Germinal center (tissue), 1 donor: ENCODE data around the gene KRT71.
"Not testable (repeated sequence)": the region's sequence is repeated elsewhere in the genome, so short reads cannot be mapped to it uniquely, and the experiment has no call there.

ENCODE experiments used
- DNase-seq: peaks from one replicate; pipeline ENCODE4 v3.0.0; 2012; ENCODE audit warnings: mixed read lengths, low spot score

The KRT71 gene

DNA sequence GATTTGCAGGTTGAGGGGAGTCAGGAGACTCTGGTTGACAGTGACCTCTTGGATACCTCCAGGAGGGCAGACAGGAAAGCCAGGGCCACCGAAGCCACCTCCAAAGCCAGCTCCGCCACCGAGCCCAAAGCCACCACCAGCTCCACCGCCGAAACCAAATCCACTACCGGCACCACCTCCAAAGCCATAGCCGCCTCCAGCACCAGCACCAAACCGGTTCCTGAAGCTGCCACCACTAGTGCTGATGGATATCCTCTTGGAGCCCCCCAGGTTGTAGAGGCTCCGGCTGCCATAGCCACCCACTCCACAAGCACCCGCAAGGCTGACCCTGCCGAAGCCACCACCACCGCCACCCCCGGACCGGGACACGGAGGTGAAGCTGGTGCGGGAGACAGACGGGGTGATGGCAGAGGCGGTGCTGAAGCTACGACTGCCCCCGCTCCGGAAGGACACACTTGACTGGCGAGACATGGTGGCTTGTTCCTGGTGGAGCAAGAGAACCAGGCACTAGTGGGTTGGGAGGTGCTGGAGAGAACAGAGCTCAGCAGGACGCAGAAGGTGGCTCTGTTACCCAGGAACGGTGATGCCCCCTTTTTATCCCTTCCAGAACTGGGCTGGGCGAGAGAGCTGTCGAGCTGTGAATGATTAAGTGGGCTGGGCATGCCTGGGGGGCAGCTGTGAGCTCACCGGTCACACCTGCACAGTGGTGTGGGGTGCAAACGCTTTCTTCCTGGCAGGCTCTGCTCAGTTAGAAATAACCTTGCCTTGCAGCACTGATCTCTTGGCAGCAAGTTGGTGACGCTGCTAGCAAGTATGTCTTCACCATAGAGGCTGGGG, 32.9 kb downstream of the KRT71 start, which contains the start of gene KRT5:
TSS of gene KRT5 (minus strand) at position 569 of the 837 bp plus-strand sequence. CDS start at position 471, 98 bp downstream.
- no peak for DNase-seq

DNA sequence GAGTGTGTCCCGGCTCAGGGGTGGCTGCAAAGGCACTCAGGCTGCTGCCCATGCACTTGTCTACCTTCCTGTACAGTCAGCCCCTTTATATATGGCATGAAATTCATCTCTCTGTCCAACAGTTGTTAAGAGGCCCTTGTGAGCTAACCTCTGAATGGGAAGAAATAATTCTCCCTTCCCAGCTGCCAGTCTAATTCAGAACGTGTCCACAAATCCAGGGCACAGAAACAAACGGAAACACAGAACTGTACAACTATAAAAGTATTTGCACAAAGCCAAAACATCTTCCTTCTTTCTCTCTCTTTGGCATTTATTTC, 33.6 kb downstream of the KRT71 start:
- no peak for DNase-seq

DNA sequence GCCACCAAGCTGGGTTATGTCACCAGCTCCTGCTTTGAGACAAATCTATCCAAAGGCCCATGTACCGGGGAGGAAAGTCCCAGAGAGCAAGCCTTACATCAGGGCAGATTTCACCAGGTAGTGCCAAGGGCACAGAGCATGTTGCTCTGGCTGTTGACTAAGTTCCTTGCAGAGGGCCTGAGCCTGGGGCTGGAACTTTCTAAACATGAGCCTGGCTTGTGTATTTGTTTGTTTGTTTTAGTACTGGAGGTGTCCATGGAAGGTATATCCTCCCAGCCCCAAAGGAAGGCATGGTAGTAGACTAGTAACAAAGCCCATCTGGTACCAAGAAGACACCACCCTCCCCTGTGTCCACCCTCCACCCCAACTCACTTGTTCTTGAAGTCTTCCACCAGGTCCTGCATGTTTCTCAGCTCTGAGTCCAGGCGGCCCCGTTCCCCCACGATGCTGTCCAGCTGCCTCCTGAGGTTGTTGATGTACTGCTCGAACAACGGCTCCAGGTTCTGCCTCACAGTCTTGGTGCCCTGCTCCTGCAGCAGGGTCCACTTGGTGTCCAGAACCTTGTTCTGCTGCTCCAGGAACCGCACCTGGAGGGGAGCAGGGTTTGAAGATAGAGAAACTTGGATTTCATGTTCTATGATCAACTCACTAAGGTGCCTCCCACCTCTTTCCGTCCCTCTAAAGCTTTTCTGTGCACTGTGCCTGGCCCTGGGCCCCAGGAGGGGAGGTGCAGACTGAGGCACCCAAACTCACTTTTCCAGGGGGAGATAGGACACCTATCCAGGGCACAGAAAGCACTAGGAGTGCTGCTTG, 34.2 kb downstream of the KRT71 start:
- DNase-seq = no peak

DNA sequence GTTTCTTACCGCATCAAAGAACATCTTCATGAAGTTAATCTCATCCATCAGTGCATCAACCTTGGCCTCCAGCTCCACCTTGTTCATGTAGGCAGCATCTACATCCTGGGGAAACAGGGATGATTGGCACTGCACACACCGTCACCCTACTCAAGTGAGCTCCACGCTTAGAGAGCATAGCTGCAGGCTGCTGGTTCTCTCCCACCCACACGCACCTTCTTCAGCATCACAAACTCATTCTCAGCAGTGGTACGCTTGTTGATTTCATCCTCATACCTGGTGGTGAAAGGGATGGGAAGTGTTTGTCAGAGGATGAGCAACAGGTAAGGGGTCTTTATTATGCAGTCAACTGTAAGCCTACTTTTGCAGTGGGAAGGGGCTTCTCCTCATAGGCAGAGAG, 35.1 kb downstream of the KRT71 start:
- DNase-seq = no peak

DNA sequence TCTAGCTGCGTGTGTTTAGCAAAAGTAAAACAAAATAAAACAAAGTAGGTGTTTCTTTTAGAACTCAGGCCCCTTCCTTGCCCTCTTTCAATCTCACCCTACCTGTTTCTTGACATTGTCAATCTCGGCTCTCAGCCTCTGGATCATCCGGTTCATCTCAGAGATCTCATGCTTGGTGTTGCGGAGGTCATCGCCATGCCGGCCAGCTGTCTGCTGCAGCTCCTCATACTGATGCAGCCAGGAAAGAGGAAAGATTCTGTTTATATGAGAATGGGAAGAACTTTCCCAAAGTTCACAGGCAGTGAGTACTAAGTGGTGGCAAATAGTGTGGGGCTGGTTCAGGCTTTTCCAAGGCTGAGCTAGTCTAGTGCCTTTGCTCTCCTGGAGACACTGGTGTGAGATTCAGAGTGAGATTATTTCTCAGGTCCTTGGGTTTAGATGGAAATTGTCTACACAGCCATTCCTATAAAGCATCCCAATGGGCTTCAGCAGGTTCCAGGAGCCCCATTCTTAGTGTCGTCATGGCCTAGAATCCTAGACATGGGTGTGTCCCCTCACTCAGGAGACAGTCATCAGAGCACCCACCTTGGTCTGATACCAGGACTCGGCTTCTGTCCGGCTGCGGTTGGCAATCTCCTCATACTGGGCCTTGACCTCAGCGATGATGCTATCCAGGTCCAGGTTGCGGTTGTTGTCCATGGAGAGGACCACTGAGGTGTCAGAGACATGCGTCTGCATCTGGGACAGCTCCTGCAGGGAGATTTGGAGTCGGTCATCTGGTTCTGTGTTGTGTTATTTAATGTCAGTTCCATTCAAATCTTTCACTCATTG, 35.7 kb downstream of the KRT71 start:
- no peak for DNase-seq

DNA sequence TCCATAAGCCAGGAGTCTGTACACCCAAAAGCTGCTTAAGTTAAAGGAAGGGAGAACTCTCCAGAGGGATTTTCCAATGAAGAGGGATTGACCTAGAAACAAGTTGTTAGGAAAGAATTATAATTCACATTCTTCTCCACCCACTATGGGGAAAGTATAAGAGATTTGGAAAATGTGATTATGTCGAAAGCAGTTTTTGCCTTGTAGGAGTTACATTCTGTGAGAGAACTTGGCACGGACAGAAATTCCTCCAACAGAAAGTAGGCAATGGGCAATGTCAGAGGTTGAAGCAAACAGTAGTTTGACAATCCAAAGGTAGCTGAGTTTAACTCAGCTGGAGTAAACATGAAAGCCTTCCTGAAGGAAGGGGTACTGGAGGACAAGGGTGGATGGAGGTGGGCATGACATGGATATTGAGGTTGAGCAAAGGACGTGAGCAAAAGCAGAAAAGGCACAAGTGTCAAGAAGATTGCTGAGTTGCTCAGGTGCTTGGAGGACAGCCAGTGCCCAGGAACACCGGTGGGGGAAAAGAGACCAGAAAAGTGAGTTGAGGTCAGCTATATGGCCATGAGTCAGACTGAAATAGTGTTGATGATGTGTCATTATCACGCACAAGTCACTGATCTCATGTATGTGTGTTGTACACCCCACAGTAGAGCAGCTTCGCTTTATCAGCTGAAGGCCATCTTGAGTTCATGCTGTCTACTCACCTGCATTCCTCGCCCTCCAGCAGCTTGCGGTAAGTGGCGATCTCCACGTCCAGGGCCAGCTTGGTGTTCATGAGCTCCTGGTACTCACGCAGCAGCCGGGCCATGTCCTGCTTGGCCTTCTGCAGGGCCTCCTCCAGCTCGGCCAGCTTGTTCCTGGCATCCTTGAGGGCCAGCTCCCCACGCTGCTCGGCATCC, 36.8 kb downstream of the KRT71 start:
- DNase-seq = no peak

DNA sequence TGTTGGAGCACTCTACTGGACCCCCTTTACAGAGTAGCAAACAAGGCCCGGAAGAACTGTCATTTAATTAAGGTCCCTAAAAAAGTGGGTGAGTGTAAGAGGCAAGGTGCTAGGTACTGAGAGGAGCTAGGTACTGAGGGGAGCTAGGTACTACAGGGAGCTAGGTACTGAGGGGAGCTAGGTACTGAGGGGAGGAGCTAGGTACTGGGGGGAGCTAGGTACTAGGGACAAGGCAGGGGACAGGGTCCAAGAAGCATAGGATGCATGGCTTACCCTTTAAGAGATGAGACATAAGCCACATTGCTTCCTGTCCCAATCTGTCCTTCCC, 37.7 kb downstream of the KRT71 start:
- DNase-seq = no peak

DNA sequence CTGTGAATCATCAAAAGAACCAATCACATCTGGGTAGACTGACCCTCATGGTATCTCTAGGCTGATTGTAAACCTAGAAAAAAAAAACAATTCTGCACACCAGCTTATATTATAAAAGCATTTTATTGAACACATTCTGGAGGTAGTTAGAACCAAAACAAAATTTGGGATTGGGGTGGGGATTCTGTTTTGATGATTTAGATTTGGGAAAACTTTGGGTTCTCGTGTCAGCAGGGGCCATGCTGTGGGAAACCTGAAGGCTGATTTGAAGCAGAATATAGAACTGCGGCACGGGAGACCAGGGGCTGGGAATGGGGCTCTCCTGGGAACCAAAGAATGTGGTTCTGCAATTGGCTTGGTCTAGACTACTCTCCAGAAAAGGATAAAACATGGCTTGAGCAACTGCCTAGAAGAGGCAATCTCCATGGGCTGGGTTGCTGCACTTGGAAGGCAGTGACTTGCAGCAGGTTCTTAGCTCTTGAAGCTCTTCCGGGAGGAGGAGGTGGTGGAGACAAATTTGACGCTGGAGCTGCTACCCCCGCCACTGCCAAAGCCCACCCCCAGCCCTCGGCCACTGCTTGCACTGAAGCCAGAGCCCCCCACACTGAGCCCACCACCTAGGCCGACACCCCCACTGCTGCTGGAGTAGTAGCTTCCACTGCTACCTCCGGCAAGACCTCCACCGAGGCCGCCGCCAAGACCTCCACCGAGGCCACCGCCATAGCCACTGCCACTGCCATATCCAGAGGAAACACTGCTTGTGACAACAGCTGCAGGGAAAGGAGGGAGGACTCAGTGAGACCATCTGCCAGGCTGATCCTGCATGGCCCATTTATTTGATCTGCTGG, 38.2 kb downstream of the KRT71 start:
- DNase-seq = no peak

DNA sequence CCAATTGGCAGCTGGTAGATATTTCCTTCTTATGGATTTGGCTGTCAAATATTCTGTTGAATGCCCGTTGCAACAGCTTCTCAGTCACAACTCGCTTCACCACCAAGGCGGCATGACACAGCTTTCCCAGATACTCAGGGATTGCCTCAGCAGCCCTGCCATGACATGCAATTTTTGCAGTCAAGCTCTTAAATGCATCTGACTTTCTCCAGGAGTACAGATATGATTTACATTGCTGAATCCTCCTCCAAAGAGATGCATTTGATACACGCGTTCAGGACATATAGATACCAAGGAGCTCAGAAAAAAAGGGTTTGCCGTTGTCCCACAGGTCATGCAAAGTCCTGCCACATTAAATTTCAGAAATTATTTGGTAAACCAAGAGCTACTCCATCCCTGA, 39.2 kb downstream of the KRT71 start:
- DNase-seq = no peak

DNA sequence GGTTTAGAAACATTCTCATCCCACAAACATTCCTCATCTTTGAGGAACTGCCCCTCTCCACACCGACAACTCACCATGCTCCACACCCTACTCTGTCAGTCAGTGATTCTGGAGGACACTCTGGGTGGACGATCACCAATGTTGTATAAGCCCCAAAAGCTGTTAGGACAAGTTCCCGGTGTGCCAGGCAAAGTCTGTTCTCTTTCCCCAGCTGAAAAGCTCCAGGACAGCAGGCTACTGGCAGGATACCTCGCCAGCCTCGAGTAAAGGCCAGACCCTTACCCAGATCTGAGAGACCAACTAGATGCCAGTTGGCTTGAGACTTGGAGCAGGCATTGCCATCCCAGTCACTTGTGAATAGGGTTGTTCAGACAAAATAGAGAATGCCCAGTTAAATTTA, 44.7 kb downstream of the KRT71 start:
- no peak for DNase-seq

DNA sequence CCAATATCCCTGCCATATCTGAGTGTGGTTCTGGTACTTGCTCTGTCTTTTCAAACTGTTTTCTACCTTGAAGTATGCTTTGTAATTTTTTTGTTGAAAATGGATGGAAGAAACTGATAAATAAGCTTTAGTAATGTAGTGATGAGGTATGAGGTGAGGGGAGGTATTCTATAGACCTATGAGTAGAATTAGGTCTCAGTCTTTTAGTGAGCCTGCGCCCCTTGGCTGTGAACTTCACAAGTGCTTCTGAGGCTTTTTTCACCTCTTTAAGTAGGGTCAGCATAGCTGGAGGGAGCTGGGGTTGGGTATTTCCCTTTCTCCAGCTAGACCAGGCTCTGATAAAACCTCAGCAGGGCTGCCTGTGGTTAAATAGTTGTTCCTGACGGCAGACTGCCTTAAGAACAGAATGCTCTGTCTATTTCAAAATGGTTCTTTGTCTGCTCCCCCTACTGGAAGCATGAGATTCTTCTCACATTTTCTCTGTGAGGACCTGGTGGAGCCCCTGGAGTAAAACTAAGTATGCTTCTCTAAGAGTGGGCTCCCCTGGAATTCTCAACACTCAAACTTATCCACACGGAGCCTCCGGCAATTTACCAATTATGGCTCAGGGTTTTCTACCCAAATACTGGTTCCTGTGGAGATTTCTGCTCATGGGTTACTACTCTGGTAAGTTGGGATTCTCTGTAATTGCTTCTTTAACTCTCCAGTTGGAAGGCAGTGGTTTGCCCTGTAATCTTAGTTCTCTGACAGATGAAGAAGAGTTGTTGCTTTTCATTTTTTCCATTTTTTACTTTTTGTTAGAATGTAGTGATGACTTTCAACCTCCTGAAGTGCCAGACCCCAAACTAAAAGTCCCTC, 45.9 kb downstream of the KRT71 start:
- peak; percentile 15 for DNase-seq

DNA sequence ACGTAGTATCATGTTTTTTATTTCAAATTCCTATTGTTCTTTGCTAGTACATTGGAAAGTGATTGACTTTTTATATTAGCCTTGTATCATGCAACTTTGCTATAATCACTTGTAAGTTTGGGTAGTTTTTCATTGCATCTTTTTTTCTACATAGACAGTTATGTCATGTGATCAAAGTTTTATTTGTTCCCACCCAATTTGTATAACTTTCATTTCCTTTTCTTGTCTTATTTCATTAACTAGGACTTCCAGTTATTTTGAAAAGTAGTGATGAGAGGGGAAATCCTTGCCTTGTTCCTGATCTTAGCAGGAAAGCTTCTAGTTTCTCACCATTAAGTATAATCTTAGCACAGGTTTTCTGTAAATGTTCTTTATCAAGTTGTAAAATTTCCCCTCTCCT, 50.1 kb downstream of the KRT71 start:
- no peak for DNase-seq

DNA sequence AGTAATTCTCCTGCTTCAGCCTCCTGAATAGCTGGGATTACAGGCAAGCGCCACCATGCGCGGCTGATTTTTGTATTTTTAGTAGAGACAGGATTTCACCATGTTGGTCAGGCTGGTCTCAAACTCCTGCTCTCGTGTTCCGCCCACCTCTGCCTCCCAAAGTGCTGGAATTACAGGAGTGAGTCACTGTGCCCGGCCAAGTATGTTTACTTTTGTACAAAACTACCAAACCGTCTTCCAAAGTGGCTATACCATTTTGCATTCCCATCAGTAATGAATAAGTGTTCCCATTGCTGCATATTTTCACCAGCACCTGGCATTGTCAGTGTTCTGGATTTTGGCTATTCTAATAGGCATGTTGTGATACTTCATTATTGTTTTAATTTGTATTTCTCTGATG, 51.5 kb downstream of the KRT71 start:
- DNase-seq = no peak

DNA sequence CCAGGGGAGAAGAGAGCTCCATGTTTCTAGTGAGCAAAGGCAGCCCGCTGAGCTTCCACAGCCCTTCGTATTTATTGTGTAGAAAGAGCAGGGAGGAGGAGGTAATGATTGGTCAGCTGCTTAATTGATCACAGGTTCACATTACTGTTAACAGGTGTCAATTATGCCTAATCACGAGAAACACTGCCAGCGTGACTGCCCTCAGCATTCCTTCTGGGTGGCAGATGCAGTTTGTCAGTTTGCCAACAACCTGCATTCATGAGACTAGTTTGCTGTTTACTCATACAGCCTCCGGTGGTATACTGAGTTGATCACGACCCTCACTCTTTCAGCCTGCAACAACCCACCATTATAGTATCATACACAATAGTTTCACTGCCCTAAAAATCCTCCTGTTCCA, 52.4 kb downstream of the KRT71 start:
- not testable (repeated sequence) for DNase-seq

DNA sequence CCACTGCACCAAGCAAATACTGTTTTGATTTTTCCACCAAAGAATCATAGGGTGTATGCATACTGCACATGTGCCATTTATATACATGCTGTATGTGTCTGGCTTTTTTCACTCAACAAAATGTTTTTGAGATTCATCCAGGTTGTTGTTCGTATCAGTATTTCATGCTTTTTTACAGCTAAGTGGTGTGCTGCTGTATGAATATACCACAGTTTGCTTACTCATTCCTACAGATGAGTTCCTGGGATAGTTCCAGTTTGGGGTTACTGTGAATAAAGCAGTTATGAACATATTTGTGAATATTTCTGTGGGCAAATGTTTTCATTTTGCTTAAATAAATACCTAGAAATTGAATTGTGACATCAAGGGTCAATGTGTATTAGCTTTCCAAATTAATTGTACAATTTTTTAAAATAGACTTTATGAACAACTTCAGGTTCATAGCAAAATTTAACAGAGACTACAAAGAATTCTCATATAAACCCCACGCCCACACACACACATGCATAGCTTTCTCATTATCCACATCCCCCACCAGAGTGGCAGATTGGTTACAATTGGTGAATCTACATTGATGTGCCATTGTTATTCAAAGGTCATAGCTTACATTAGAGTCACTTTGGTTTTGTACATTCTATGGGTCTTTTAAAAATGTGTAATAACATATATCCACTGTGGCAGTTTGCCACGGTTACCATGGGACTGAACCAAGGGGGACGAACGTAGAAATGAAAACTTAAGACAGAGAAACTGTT, 53.0 kb downstream of the KRT71 start:
- DNase-seq = no peak

DNA sequence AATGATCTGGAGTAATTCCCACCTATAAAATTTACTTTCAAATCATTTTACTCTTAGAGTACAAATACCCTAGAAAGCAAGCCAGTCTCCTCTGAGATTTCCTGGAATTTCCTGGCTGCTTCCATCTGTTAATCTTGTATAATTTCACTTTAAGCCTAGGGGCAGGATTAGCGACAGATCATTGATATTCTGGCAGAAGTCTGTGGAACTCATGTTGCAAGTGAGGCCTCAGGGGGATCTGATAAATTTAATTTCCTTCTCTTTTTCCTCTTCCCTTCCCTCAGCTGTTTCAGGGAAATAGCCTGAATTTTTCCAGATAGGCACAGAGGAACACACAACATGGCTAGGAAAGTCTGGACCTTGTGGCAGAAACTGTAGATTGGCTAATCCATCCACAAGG, 54.0 kb downstream of the KRT71 start:
- DNase-seq = no peak

DNA sequence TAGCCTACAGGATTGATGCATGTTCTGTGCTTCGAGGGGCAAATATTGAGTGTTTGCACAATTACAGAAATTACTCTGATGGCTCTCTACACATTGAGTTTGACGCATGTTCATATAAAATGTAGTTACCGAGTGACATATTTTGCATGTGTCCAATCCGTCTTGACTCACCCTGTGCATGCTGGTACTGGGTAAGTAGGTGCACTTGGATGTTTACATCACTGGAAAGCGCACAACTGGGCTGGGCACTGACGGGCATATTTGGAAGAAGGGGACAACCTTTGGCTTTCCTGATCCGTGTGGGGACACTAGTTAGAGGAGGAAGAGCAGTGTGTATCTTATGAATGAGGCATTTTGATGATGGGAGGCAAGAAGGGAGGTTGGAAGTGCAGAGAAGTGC, 55.0 kb downstream of the KRT71 start:
- DNase-seq = no peak

DNA sequence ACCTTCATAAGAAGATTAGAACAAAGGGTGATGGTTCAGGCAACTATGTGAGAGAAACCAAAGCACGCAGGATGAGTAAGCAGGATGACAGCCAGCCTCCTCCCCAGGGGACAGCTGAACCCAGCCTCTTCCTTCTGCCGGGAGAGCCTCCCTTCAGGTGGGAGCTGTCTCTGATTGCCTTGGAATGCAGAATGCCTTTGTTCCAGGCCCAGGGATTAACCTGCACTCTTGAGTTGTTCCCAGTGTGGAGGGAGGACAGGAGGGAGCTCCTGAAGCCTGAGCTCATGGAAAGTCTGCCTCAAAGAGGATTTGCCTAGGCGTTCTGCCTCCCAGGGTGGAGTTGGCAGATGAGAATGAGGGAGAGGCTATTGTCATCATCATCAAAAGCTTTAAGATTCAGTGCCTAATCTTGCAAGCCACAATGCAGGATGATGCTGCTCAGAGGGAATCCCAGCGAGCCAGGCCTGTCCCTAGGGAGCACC, 56.3 kb downstream of the KRT71 start:
- DNase-seq = no peak

DNA sequence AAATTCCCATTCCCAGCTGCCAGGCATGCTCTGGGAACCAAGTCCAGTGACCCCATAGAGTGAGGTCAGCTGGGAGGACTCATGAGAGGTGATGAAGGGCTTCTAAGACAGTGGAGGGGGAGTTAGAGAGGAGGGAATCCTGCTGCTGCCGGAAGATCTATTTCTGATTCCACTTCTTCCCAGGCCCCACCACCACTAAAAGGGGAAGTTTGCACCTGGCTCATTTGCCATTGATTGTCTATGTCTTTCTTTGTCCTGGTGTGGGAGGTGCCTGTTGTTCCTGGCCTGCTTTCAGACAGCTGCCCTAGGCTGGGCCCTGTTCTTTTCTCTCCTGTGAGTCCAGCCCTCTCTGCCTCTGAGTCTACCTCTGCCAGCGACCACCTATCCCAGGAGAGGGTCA, 56.9 kb downstream of the KRT71 start:
- no peak for DNase-seq
